ENCODE results near the gene FOXP2. TPM values are rescaled to one million over a fixed set of nuclear protein-coding genes. Genes with fewer than 3 reads are reported as not detected.
"Not testable (repeated sequence)": the region's sequence is repeated elsewhere in the genome, so short reads cannot be mapped to it uniquely, and the experiment has no call there.

The FOXP2 gene
- total RNA-seq, 1 donor from 2014 or later, result 1.1 TPM

DNA sequence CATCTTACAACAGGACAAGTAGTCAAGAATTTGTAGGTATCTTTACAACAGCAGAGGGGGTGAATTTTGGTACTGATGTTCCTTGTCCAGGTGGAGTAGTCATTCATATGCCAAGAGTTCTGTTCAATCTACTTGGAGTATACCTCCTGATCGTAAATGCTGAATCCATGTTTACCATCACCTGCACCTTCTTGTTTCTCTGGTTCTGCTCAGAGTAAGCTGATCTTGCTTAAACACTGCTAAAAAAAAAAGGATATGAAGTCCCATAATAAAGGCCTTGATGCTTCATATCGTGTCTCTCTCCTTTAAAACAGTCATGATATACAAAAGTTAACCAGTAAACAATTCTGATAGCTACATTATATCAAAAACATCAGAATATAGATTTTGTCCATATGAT lies 45.3 kb upstream of the FOXP2 start:
- no peaks in the 10 kb centered on the region for H3K9me3 Mint-ChIP-seq
- no peak overlapping the region for H3K27ac Mint-ChIP-seq
- Histone ChIP-seq H3K4me1 (peaks cover 16% of the 10 kb centered on the region), H4K20me1 (ENCODE audit: low read depth) (no peaks in the 10 kb centered on the region), H3K4me2 (no peak overlapping the region), H3K27me3 (no peaks in the 10 kb centered on the region), H3K4me3 (no peak overlapping the region), H3F3A (ENCODE audit: low read depth) (no peaks in the 10 kb centered on the region), H3K9ac (no peak overlapping the region), H3K36me3 (no peaks in the 10 kb centered on the region), H3K9me3 (ENCODE audit: low read depth) (no peaks in the 10 kb centered on the region), H2AFZ (replicated peaks) (peak overlapping the region; percentile 22), H3K27ac (no peak overlapping the region), H3K79me2 (ENCODE audit: low read depth) (no peaks in the 10 kb centered on the region)
- no peaks in the 10 kb centered on the region for H3K27me3 Mint-ChIP-seq (ENCODE audit: insufficient read depth, low read depth)
- DNase-seq (ENCODE audit: low spot score), result no peak
- no peaks in the 10 kb centered on the region for H3K36me3 Mint-ChIP-seq
- TF ChIP-seq, protein P1, sequence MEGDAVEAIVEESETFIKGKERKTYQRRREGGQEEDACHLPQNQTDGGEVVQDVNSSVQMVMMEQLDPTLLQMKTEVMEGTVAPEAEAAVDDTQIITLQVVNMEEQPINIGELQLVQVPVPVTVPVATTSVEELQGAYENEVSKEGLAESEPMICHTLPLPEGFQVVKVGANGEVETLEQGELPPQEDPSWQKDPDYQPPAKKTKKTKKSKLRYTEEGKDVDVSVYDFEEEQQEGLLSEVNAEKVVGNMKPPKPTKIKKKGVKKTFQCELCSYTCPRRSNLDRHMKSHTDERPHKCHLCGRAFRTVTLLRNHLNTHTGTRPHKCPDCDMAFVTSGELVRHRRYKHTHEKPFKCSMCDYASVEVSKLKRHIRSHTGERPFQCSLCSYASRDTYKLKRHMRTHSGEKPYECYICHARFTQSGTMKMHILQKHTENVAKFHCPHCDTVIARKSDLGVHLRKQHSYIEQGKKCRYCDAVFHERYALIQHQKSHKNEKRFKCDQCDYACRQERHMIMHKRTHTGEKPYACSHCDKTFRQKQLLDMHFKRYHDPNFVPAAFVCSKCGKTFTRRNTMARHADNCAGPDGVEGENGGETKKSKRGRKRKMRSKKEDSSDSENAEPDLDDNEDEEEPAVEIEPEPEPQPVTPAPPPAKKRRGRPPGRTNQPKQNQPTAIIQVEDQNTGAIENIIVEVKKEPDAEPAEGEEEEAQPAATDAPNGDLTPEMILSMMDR (IDR thresholded peaks at IDR 0.05), result no peak
- TF ChIP-seq EZH2phosphoT487 (IDR thresholded peaks at IDR 0.05) (no peak), EZH2 (IDR thresholded peaks at IDR 0.05) (no peak)
- H3K4me1 Mint-ChIP-seq, result peaks cover 8% of the 10 kb centered on the region
- H3K4me3 Mint-ChIP-seq, result no peak overlapping the region

DNA sequence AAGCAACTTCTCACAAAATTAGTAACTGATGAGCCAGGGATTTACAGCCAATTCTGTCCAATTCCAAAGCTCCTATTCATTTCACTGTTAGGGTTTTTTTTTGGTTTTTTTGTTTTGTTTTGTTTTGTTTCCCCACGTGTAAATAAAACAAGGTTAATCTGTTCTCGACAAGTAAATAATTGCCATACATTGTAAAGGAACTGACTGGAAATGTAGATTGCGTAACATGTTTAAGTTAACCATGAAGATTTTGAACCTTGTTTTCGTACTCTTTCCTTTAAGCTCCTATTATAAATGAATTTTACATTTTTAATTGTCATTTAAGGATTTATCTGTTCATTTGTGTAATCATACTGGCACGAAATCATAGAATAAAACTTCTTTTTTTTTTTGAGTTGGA lies 42.0 kb upstream of the FOXP2 start:
- no peaks in the 10 kb centered on the region for H3F3A ChIP-seq (ENCODE audit: low read depth)
- H3K27me3 ChIP-seq, result no peaks in the 10 kb centered on the region
- TF ChIP-seq, protein P1 (IDR thresholded peaks at IDR 0.05), result no peak
- TF ChIP-seq EZH2 (IDR thresholded peaks at IDR 0.05) (no peak), EZH2phosphoT487 (IDR thresholded peaks at IDR 0.05) (no peak)
- no peaks in the 10 kb centered on the region for H3K4me1 Mint-ChIP-seq
- H2AFZ ChIP-seq (replicated peaks), result no peak overlapping the region
- H3K9me3 ChIP-seq (ENCODE audit: low read depth), result no peaks in the 10 kb centered on the region
- no peaks in the 10 kb centered on the region for H3K4me1 ChIP-seq
- H3K27ac ChIP-seq, result no peak overlapping the region
- H3K27me3 Mint-ChIP-seq (ENCODE audit: insufficient read depth, low read depth), result no peaks in the 10 kb centered on the region
- no peak overlapping the region for H3K4me3 Mint-ChIP-seq
- no peak overlapping the region for H3K4me3 ChIP-seq
- H3K79me2 ChIP-seq (ENCODE audit: low read depth), result no peaks in the 10 kb centered on the region
- DNase-seq (ENCODE audit: low spot score), result no peak
- H3K9ac ChIP-seq, result no peak overlapping the region
- H3K36me3 Mint-ChIP-seq, result no peaks in the 10 kb centered on the region
- no peak overlapping the region for H3K27ac Mint-ChIP-seq
- H3K9me3 Mint-ChIP-seq, result no peaks in the 10 kb centered on the region
- H4K20me1 ChIP-seq (ENCODE audit: low read depth), result no peaks in the 10 kb centered on the region
- H3K4me2 ChIP-seq, result no peak overlapping the region
- no peaks in the 10 kb centered on the region for H3K36me3 ChIP-seq

DNA sequence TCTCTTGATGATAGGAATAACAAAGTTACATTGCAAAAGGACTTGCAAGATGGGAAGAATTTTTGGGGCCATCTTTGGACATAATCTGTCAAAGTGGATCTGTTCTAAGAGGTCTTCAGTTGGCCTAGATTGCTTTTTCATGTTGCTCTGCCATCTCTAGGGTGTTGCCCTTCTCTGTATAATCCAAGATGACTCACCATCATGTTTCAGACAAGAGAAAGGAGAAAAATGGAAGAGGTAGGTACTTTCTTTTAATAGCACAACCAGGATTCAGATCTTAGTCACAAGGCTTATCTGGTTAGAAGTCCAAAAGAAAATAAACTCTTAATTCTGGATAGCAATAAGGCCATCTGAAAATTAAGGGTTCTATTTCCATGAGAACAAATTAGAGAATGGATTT lies 38.7 kb upstream of the FOXP2 start:
- Histone ChIP-seq H3K9me3 (ENCODE audit: low read depth) (no peaks in the 10 kb centered on the region), H3K4me2 (no peak overlapping the region), H3K27ac (no peak overlapping the region), H2AFZ (replicated peaks) (no peak overlapping the region), H3K4me1 (no peaks in the 10 kb centered on the region), H3K9ac (no peak overlapping the region), H3K27me3 (no peaks in the 10 kb centered on the region), H3K4me3 (no peak overlapping the region), H4K20me1 (ENCODE audit: low read depth) (no peaks in the 10 kb centered on the region), H3K36me3 (no peaks in the 10 kb centered on the region), H3F3A (ENCODE audit: low read depth) (no peaks in the 10 kb centered on the region), H3K79me2 (ENCODE audit: low read depth) (no peaks in the 10 kb centered on the region)
- Mint-ChIP-seq H3K4me1 (no peaks in the 10 kb centered on the region), H3K4me3 (no peak overlapping the region), H3K27me3 (ENCODE audit: insufficient read depth, low read depth) (no peaks in the 10 kb centered on the region), H3K27ac (no peak overlapping the region), H3K9me3 (no peaks in the 10 kb centered on the region), H3K36me3 (no peaks in the 10 kb centered on the region)
- no peak for DNase-seq (ENCODE audit: low spot score)
- TF ChIP-seq EZH2 (IDR thresholded peaks at IDR 0.05) (no peak), EZH2phosphoT487 (IDR thresholded peaks at IDR 0.05) (no peak)
- TF ChIP-seq, protein P1 (IDR thresholded peaks at IDR 0.05), result no peak

DNA sequence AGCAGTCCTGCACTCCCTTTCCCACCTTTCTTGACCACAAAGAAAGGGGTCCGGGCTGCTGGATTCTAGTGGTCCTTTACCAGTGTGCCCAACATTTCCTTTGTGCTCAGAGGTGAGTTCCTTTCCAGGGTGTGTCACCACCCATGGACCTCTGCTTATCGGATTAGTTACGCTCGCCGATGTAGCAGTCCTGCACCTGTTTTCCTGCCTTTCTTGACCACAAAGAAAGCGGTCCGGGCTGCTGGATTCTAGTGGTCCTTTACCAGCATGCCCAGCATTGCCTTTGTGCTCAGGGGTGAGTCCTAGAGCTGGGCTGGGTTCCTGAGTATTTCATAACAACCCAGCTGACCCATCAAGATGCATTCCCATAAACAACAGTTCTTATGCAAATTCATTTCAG lies 30.7 kb upstream of the FOXP2 start:
- H3K4me3 Mint-ChIP-seq; H3K27ac Mint-ChIP-seq; H3K4me1 Mint-ChIP-seq; H3K4me2 ChIP-seq; H3K27me3 Mint-ChIP-seq (ENCODE audit: insufficient read depth, low read depth); H4K20me1 ChIP-seq (ENCODE audit: low read depth); H3K9me3 ChIP-seq (ENCODE audit: low read depth); H3K27me3 ChIP-seq; H3K9me3 Mint-ChIP-seq; H3K36me3 ChIP-seq; H3K4me1 ChIP-seq; DNase-seq (ENCODE audit: low spot score); H3K9ac ChIP-seq; H3K36me3 Mint-ChIP-seq; H3K4me3 ChIP-seq; H3K79me2 ChIP-seq (ENCODE audit: low read depth); H3K27ac ChIP-seq; H2AFZ ChIP-seq (replicated peaks); H3F3A ChIP-seq (ENCODE audit: low read depth): not testable (repeated sequence)

DNA sequence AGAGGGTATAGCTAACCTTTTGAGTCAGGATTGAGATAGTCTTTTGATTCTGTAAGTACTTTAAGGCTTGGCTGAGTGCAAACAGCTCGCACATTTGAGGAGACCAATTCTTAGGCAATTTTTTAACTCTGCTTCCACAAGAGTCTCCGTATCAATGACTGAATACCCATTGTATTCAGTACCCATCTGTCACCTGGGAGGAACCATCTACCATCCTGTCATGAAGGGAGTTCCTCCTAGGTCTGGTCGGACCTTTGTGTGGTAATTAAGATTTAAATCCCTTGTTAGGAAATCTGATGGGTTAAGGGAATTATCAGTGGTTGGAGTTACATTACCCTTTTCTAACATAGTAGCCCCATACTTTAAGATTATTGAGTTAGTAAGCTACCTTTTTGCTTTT lies 30.3 kb upstream of the FOXP2 start:
- H3K27ac Mint-ChIP-seq; H3K79me2 ChIP-seq (ENCODE audit: low read depth); H3K27me3 Mint-ChIP-seq (ENCODE audit: insufficient read depth, low read depth); H3K9me3 Mint-ChIP-seq; H3F3A ChIP-seq (ENCODE audit: low read depth); H3K9me3 ChIP-seq (ENCODE audit: low read depth); H3K36me3 Mint-ChIP-seq; H3K27me3 ChIP-seq; DNase-seq (ENCODE audit: low spot score); H3K4me3 Mint-ChIP-seq; H2AFZ ChIP-seq (replicated peaks); H3K27ac ChIP-seq; H3K4me1 Mint-ChIP-seq; H3K9ac ChIP-seq; H3K4me1 ChIP-seq; H3K36me3 ChIP-seq; H3K4me3 ChIP-seq; H3K4me2 ChIP-seq; H4K20me1 ChIP-seq (ENCODE audit: low read depth): not testable (repeated sequence)
